Breast epithelium (tissue), 4 donors: ENCODE measurements around the gene TSN. TPM values are rescaled to one million over a fixed set of nuclear protein-coding genes. Genes with fewer than 3 reads are reported as not detected.

ENCODE experiments used
- DNase-seq, 2 donors: peaks; one replicate each; pipeline ENCODE4 v3.0.0-alpha.2; 2019; ENCODE audit warnings: low spot score in 2 of 2
- H3K27ac ChIP-seq, 2 donors: fragments of 200-600 bp; sonication (generic) in 1 of 2; one replicate each; pipeline ENCODE4 v1.5.1; 2016 to 2019; ENCODE audit warnings: mild to moderate bottlenecking in 1 of 2
- H3K27me3 ChIP-seq, 2 donors: fragments of 200-600 bp; sonication (generic) in 1 of 2; one replicate each; pipeline versions ENCODE4 v1.5.1 to v1.6.0; 2017 to 2019; ENCODE audit warnings: control low read depth in 1 of 2, mild to moderate bottlenecking in 1 of 2
- H3K36me3 ChIP-seq: fragments of 200-600 bp; one replicate; pipeline ENCODE4 v1.5.1; 2019
- H3K4me1 ChIP-seq, 2 donors: fragments of 200-600 bp; sonication (generic); one replicate each; pipeline ENCODE4 v1.5.1; 2016 to 2019; ENCODE audit warnings: control low read depth in 1 of 2
- H3K4me3 ChIP-seq, 3 donors: fragments of 200-600 bp; sonication (generic); 1 replicate in 2 of 3; 2 replicates in 1 of 3; pipeline ENCODE4 v1.5.1; 2016 to 2019; ENCODE audit warnings: mild to moderate bottlenecking in 3 of 3, moderate library complexity in 2 of 3
- H3K9me3 ChIP-seq, 2 donors: fragments of 200-600 bp; sonication (generic) in 1 of 2; one replicate each; pipeline ENCODE4 v1.5.1; 2016 to 2019; ENCODE audit warnings: control low read depth in 1 of 2
- POLR2A ChIP-seq: fragments of 450-650 bp; IDR thresholded peaks from one replicate; pipeline ENCODE4 v1.6.1; 2016; ENCODE audit warnings: antibody characterized with exemption, mild to moderate bottlenecking, moderate library complexity
- POLR2AphosphoS5 ChIP-seq, 3 donors: sonication (generic); formaldehyde crosslinking; IDR thresholded peaks; one replicate each; pipeline ENCODE4 v1.6.1; 2017; ENCODE audit warnings: antibody characterized with exemption in 3 of 3
- intact Hi-C: fragments of 100-400 bp; cut with DNase I; formaldehyde crosslinking; loops from one replicate; pipeline ENCODE4 v1.15.1; 2023; ENCODE audit warnings: low total_unique reads
- total RNA-seq, 3 donors: library from RNA; depleted of rRNA; stranded (reverse); fragments of >200 nt; gene quantifications; one replicate each; pipeline ENCODE4 v1.1.0, GENCODE V29; 2016
- TF ChIP-seq, protein P1 (sequence below), 3 donors: fragments of 450-650 bp; IDR thresholded peaks; one replicate each; pipeline ENCODE4 v1.5.1; 2016 to 2017; ENCODE audit warnings: antibody characterized with exemption in 3 of 3, mild to moderate bottlenecking in 3 of 3, moderate library complexity in 3 of 3

TSN gene
- total RNA-seq, 3 donors from 2014 or later = 35.1 to 55.8 (median 42.7) TPM

DNA sequence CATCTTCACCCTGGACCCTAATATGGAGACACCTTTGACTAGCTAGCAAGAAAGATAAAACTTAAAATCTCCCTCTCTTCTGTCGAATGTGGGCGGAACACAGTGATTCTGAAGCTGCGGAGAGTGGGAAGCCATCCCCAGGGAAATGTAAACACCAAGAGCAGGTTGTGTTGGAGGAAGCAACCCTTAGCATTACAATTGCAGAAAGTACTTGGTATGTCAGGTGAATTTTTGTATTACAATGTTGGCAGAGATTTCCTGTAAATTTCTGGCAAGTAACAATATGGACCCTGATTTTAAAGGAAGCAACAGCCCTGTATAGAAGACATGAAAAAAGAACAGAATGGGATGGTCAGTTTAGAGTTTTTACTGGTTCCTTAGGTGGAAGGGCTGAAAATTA, 35.8 kb downstream of the TSN start:
- Histone ChIP-seq H3K4me3 (no peak overlapping the region), H3K27ac (no peak overlapping the region), H3K9me3 (peaks cover 0 to 15% of the 10 kb centered on the region in 2 donors), H3K4me1 (no peaks in the 10 kb centered on the region), H3K27me3 (peaks cover 0 to under 1% of the 10 kb centered on the region in 2 donors), H3K36me3 (no peaks in the 10 kb centered on the region)
- DNase-seq = no peak
- intact Hi-C loops = no loop called here
- TF ChIP-seq, protein P1, sequence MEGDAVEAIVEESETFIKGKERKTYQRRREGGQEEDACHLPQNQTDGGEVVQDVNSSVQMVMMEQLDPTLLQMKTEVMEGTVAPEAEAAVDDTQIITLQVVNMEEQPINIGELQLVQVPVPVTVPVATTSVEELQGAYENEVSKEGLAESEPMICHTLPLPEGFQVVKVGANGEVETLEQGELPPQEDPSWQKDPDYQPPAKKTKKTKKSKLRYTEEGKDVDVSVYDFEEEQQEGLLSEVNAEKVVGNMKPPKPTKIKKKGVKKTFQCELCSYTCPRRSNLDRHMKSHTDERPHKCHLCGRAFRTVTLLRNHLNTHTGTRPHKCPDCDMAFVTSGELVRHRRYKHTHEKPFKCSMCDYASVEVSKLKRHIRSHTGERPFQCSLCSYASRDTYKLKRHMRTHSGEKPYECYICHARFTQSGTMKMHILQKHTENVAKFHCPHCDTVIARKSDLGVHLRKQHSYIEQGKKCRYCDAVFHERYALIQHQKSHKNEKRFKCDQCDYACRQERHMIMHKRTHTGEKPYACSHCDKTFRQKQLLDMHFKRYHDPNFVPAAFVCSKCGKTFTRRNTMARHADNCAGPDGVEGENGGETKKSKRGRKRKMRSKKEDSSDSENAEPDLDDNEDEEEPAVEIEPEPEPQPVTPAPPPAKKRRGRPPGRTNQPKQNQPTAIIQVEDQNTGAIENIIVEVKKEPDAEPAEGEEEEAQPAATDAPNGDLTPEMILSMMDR (IDR thresholded peaks at IDR 0.05) = no peak
- no peak for TF ChIP-seq POLR2AphosphoS5 (IDR thresholded peaks at IDR 0.05)
- TF ChIP-seq POLR2A = no peak

DNA sequence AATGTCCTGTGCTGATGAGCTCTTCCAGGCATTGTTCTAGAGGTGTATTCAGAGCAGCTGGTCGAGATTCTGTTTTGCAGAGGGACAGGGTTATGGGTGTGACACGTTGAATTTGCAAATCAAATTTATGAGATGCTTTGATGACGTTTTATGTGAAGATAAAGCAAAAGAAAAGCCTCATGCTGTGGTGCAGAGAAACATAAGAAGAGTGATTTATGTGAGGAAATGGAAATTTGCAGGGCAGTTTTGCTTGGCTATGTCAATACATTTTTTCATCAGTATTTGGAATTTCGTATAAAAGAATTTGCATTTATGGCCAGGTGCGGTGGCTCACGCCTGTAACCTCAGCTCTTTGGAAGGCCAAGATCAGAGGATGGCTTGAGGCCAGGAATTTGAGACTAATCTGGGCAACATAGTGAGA, 36.4 kb downstream of the TSN start:
- Histone ChIP-seq H3K36me3 (no peaks in the 10 kb centered on the region), H3K27ac (no peak overlapping the region), H3K27me3 (peaks cover 0 to 2% of the 10 kb centered on the region in 2 donors), H3K9me3 (peaks cover 0 to 15% of the 10 kb centered on the region in 2 donors), H3K4me3 (no peak overlapping the region), H3K4me1 (no peaks in the 10 kb centered on the region)
- no peak for DNase-seq
- TF ChIP-seq POLR2AphosphoS5 (IDR thresholded peaks at IDR 0.05) (no peak), POLR2A (no peak)
- TF ChIP-seq, protein P1 (IDR thresholded peaks at IDR 0.05) = no peak
- intact Hi-C loops = no loop called here

DNA sequence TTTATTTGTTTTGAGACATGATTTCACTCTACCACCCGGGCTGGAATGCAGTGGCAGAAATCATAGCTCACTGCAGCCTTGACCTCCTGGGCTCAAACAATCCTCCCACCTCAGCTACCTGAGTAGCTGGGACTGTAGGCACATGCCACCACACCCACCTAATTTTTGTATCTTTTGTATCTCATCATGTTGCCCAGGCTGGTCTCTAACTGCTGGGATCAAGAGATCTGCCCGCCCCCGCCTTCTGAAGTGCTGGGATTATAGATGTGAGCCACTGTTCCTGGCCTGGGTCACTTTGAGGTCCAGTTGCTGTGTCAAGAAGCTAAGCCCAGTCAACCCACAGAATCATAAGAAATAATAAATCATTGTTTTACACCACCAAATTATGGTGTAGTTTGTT, 38.4 kb downstream of the TSN start:
- Histone ChIP-seq H3K27me3 (peaks cover 0 to 4% of the 10 kb centered on the region in 2 donors), H3K27ac (no peak overlapping the region), H3K4me3 (no peak overlapping the region), H3K9me3 (peaks cover 0 to 7% of the 10 kb centered on the region in 2 donors), H3K36me3 (no peaks in the 10 kb centered on the region), H3K4me1 (no peaks in the 10 kb centered on the region)
- intact Hi-C loops = no loop called here
- TF ChIP-seq, protein P1 (IDR thresholded peaks at IDR 0.05) = no peak
- TF ChIP-seq POLR2A (no peak), POLR2AphosphoS5 (IDR thresholded peaks at IDR 0.05) (no peak)
- no peak for DNase-seq

DNA sequence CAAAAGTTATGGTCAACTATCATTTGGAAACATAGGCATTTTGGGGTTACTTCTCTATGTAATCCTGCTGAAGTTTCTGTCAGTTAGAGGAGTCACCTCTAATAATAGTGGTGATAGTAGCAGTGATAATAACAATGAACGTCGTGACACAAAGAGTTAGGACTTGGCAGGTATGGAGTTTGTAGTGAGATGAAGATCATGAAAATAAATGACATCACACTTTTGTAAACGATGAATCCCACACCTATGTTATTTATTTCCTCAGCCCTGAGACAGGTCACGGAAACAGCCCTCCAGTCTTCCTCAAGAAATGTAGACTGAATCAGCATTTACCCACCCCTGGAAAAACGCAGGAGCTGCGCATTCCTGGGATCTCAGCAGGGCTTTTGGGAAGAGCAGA, 38.8 kb downstream of the TSN start:
- no peak for DNase-seq

DNA sequence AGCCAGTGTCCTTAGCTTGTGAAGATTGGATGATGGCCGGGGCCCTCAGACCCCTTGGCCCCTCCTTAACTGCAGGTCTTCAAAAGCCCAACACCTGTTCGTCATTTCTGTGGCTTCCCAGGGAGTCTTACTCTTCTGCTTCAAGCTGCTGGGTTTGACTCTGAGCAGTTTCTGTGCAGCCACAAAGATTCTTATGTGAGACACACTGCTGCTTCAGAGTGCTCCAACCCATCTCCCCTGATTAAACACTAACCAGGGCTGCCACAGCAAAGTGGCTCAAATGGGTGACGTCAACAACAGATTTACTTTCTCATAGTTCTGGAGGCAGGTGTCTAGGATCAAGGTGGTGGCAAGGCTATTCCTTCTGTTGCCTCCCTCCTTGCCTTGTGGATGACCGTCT, 40.8 kb downstream of the TSN start:
- Histone ChIP-seq H3K27me3 (peaks cover 0 to 4% of the 10 kb centered on the region in 2 donors), H3K27ac (no peak overlapping the region), H3K9me3 (peaks cover 1 to 5% of the 10 kb centered on the region in 2 donors), H3K4me3 (no peak overlapping the region), H3K36me3 (no peaks in the 10 kb centered on the region), H3K4me1 (no peaks in the 10 kb centered on the region)
- no peak for DNase-seq
- no peak for TF ChIP-seq POLR2AphosphoS5 (IDR thresholded peaks at IDR 0.05)
- no peak for TF ChIP-seq POLR2A
- TF ChIP-seq, protein P1 (IDR thresholded peaks at IDR 0.05) = no peak
- intact Hi-C loops = no loop called here

More for the DNA sequence above, 38.8 kb downstream of the TSN start:
- Histone ChIP-seq H3K27ac (no peak overlapping the region), H3K4me1 (no peaks in the 10 kb centered on the region), H3K4me3 (no peak overlapping the region), H3K27me3 (peaks cover 0 to 4% of the 10 kb centered on the region in 2 donors), H3K36me3 (no peaks in the 10 kb centered on the region), H3K9me3 (peaks cover 0 to 3% of the 10 kb centered on the region in 2 donors)
- intact Hi-C loops = no loop called here
- no peak for TF ChIP-seq POLR2A
- no peak for TF ChIP-seq POLR2AphosphoS5 (IDR thresholded peaks at IDR 0.05)
- TF ChIP-seq, protein P1 (IDR thresholded peaks at IDR 0.05) = no peak
